ENCODE data around the gene CAPNS2. TPM values are rescaled to one million over a fixed set of nuclear protein-coding genes. Genes with fewer than 3 reads are reported as not detected.

CAPNS2 gene
- total and polyA plus RNA-seq, 2 of the 8 experiments (the other 6 are each of a cell fraction or from before 2014, with no cell fraction given) = not detected

GRCh38 chr16:55539049-55539448, 27.4 kb upstream of the CAPNS2 start:
- Histone ChIP-seq H2BK5ac (ENCODE audit: low read depth, low read length) (no peak overlapping the region), H2AFZ (ENCODE audit: low read length) (no peak overlapping the region), H3K14ac (ENCODE audit: insufficient read length) (no peak overlapping the region), H3K23me2 (ENCODE audit: low read depth, low read length) (no peaks in the 10 kb centered on the region), H2BK12ac (ENCODE audit: low read depth, low read length) (no peak overlapping the region), H4K20me1 (replicated peaks in 1 of 2; ENCODE audit: control insufficient read depth in 1 of 2, insufficient read depth in 2 of 2, low read length in 2 of 2) (no peaks in the 10 kb centered on the region), H2BK15ac (ENCODE audit: low read length) (no peak overlapping the region), H3K36me3 (ENCODE audit: control insufficient read depth in 2 of 4, insufficient read depth in 4 of 4, low read length in 3 of 4) (no peaks in the 10 kb centered on the region), H3K9ac (replicated peaks in 1 of 4; ENCODE audit: extremely low read depth in 1 of 4, low read depth in 3 of 4, low read length in 3 of 4) (no peak overlapping the region), H4K91ac (replicated peaks; ENCODE audit: insufficient read length, low read length) (no peak overlapping the region), H3K4me1 (replicated peaks in 1 of 4; ENCODE audit: control insufficient read depth in 3 of 4, insufficient read depth in 4 of 4, low read length in 3 of 4) (no peaks in the 10 kb centered on the region), H4K8ac (ENCODE audit: extremely low read depth, insufficient read depth, low read length) (no peak overlapping the region), H3K18ac (ENCODE audit: extremely low read depth, low read length) (no peak overlapping the region), H2BK120ac (replicated peaks; ENCODE audit: low read depth, low read length) (no peak overlapping the region), H2BK20ac (ENCODE audit: low read length) (no peak overlapping the region), H3K56ac (replicated peaks; ENCODE audit: insufficient read length, low read depth, low read length) (no peak overlapping the region), H3K79me1 (ENCODE audit: low read depth, low read length) (no peaks in the 10 kb centered on the region), H2AK5ac (ENCODE audit: low read depth, low read length) (no peak overlapping the region), H3K27ac (ENCODE audit: low read depth, low read length) (no peak overlapping the region), H3K4ac (replicated peaks; ENCODE audit: insufficient read length, low read depth, low read length) (no peak overlapping the region), H4K5ac (ENCODE audit: insufficient read length, low read depth, low read length) (no peak overlapping the region), H3K23ac (ENCODE audit: insufficient read length) (no peak overlapping the region), H3K4me2 (ENCODE audit: insufficient read depth in 1 of 2, low read depth in 2 of 2, low read length in 2 of 2) (no peak overlapping the region), H3K27me3 (replicated peaks in 1 of 4; ENCODE audit: control insufficient read depth in 3 of 4, extremely low read depth in 1 of 4, insufficient read depth in 3 of 4, low read length in 3 of 4) (no peaks in the 10 kb centered on the region; a peak in 1 of 7 replicates), H3K9me3 (ENCODE audit: insufficient read depth in 2 of 2, low read depth in 1 of 2, low read length in 1 of 2) (no peaks in the 10 kb centered on the region), H3K79me2 (ENCODE audit: control insufficient read depth in 1 of 2, insufficient read depth in 2 of 2, low read length in 2 of 2) (no peaks in the 10 kb centered on the region), H3K4me3 (ENCODE audit: extremely low read depth in 1 of 4, insufficient read depth in 2 of 4, low read depth in 3 of 4, low read length in 4 of 4) (no peak overlapping the region)
- 72% methylated on average over 4 of the region's 5 CpGs; no CpG with 5 or more reads in 1 of the 2 experiments for WGBS, 2 experiments (ENCODE audit: extremely low coverage in 1 of 2, insufficient coverage in 1 of 2, insufficient read length in 1 of 2, insufficient replicate concordance in 2 of 2, low coverage in 1 of 2, low lambda C conversion rate in 2 of 2, missing lambda C conversion rate in 1 of 2)
- TF ChIP-seq YY1 (IDR thresholded peaks at IDR 0.05; ENCODE audit: low read depth, low read length) (no peak), CEBPB (IDR thresholded peaks at IDR 0.05; ENCODE audit: low read depth, low read length) (no peak), POLR2AphosphoS5 (IDR thresholded peaks at IDR 0.05; ENCODE audit: low read depth, low read length) (no peak), SIRT6 (IDR thresholded peaks at IDR 0.05; ENCODE audit: low read length) (no peak), BCL11A (IDR thresholded peaks at IDR 0.05; ENCODE audit: low read depth in 2 of 2, low read length in 2 of 2) (no peak), TEAD4 (IDR thresholded peaks at IDR 0.05; ENCODE audit: low read depth, low read length) (no peak), BRCA1 (IDR thresholded peaks at IDR 0.05; ENCODE audit: low read depth, low read length) (no peak), KDM4A (IDR thresholded peaks at IDR 0.05; ENCODE audit: low read depth, low read length, severe bottlenecking) (no peak), TCF12 (IDR thresholded peaks at IDR 0.05; ENCODE audit: low read depth, low read length) (no peak)
- CTCF ChIA-PET (ENCODE audit: partially characterized antibody) = interaction anchor here (1.0 to 3.0 kb wide), 5 partner anchors 9 to 163 kb away, joined by 3 to 14 read pairs (median 8); no protein-coding TSS in a partner anchor
- DNase-seq (ENCODE audit: low read depth in 1 of 2, low spot score in 2 of 2) (no peak), FAIRE-seq (no peak)
- POLR2A ChIA-PET (ENCODE audit: partially characterized antibody) = interaction anchor here (0.6 kb wide), 1 partner anchor 43 kb away, joined by 3 read pairs; no protein-coding TSS in a partner anchor
